GM18909 (cell line): ENCODE results near the gene CRIM1.

Experiments
- ATAC-seq: cut with Tn5 transposase; IDR thresholded peaks from one replicate; pipeline ENCODE4 v1.9.1; 2021; ENCODE audit warnings: mild to moderate bottlenecking; ENCODE audit not compliant: unreplicated experiment, poor library complexity

Gene CRIM1

GRCh38 chr2:36500072-36500471 lies 144.5 kb downstream of the CRIM1 start:
- no peak for ATAC-seq

- no peak for ATAC-seq
Observed at GRCh38 chr2:36502081-36502480, 146.5 kb downstream of the CRIM1 start.

- peak; percentile 95 for ATAC-seq
Observed at GRCh38 chr2:36507408-36507812, 151.8 kb downstream of the CRIM1 start.

GRCh38 chr2:36509075-36509474 lies 153.5 kb downstream of the CRIM1 start:
- no peak for ATAC-seq

GRCh38 chr2:36511858-36512603 lies 156.5 kb downstream of the CRIM1 start:
- no peak for ATAC-seq

GRCh38 chr2:36512705-36513104 lies 157.1 kb downstream of the CRIM1 start:
- no peak for ATAC-seq

GRCh38 chr2:36513661-36514060 lies 158.1 kb downstream of the CRIM1 start:
- ATAC-seq, result no peak

GRCh38 chr2:36515538-36515937 lies 160.0 kb downstream of the CRIM1 start:
- no peak for ATAC-seq

- no peak for ATAC-seq
Observed at GRCh38 chr2:36516136-36516870, 160.7 kb downstream of the CRIM1 start.

- ATAC-seq, result no peak
Observed at GRCh38 chr2:36520431-36520830, 164.9 kb downstream of the CRIM1 start.

GRCh38 chr2:36523153-36523552 lies 167.6 kb downstream of the CRIM1 start:
- ATAC-seq, result no peak

- ATAC-seq, result no peak
Observed at GRCh38 chr2:36525245-36525644, 169.7 kb downstream of the CRIM1 start.

GRCh38 chr2:36526226-36526625 lies 170.6 kb downstream of the CRIM1 start:
- ATAC-seq, result no peak

GRCh38 chr2:36528274-36528673 lies 172.7 kb downstream of the CRIM1 start:
- ATAC-seq, result peak; percentile 76

- ATAC-seq, result peak; percentile 24
Observed at GRCh38 chr2:36528766-36529392, 173.3 kb downstream of the CRIM1 start.

GRCh38 chr2:36530178-36530982 lies 174.8 kb downstream of the CRIM1 start:
- ATAC-seq, result peak; percentile 76

- ATAC-seq, result no peak
Observed at GRCh38 chr2:36530983-36531354, 175.4 kb downstream of the CRIM1 start.

- ATAC-seq, result no peak
Observed at GRCh38 chr2:36534275-36534799, 178.8 kb downstream of the CRIM1 start.

GRCh38 chr2:36535099-36535498 lies 179.5 kb downstream of the CRIM1 start:
- no peak for ATAC-seq

GRCh38 chr2:36536776-36537175 lies 181.2 kb downstream of the CRIM1 start:
- ATAC-seq, result no peak
